K562 (cell line): ENCODE measurements around the gene TMEM270. TPM values are rescaled to one million over a fixed set of nuclear protein-coding genes. Genes with fewer than 3 reads are reported as not detected.

Experiments used
- ATAC-seq: fragments of 200-7000 bp; cut with Tn5 transposase; 3 replicates; pipeline ENCODE4 v1.9.1; 2020; ENCODE audit warnings: moderate library complexity
- BruUV-seq: library from RNA; stranded (reverse); fragments of 400-500 nt; replicated peaks from 2 replicates; lab custom pipeline; 2021; lab: Mats Ljungman, UMichigan
- CTCF ChIA-PET: fragments of 300-600 bp; formaldehyde crosslinking; extraction: SDS; loops from one replicate; lab custom pipeline; 2021; ENCODE audit warnings: low intra/inter-chr PET ratio; lab: Yijun Ruan, JAX
- POLR2A ChIA-PET: fragments of 300-600, 350-650 bp; sonication (Branson Sonifier 250); formaldehyde crosslinking; extraction: SDS; loops from one replicate; lab custom pipeline; 2021; ENCODE audit warnings: antibody characterized with exemption, inconsistent platforms; lab: Yijun Ruan, JAX
- DNase-seq, 4 experiments: peaks; one replicate each; pipeline versions ENCODE4 v3.0.0 to v3.0.0-alpha.2; 2011 to 2018; ENCODE audit warnings: low spot score in 3 of 4, mixed read lengths in 3 of 4; ENCODE audit errors: extremely low read depth in 1 of 4
- FAIRE-seq: peaks from 2 replicates; lab custom pipeline; 2011; peaks lifted over from hg19 to GRCh38; lab: Jason Lieb, UNC
- H2AFZ ChIP-seq: 2 replicates; pipeline ENCODE4 v1.6.0; 2011; ENCODE audit warnings: low read depth, low read length, control low read depth, inconsistent platforms
- H3K27ac ChIP-seq: fragments of 200-600 bp; 3 replicates; pipeline ENCODE4 v1.8.0; 2011; ENCODE audit warnings: low read depth, mild to moderate bottlenecking, control low read depth, inconsistent platforms, low read length, moderate library complexity, mixed read lengths; ENCODE audit errors: extremely low read depth
- H3K27me3 ChIP-seq, 2 experiments: fragments of 300-600 bp in 1 of 2; 2 replicates in 1 of 2; 3 replicates in 1 of 2; pipeline versions ENCODE4 v1.6.0 to v1.8.0; 2011; ENCODE audit warnings: inconsistent platforms in 2 of 2, low read length in 2 of 2, mild to moderate bottlenecking in 1 of 2, mixed read lengths in 1 of 2, moderate library complexity in 1 of 2; ENCODE audit not compliant: control insufficient read depth in 2 of 2, insufficient read depth in 2 of 2
- H3K36me3 ChIP-seq: fragments of 300-600 bp; 3 replicates; pipeline ENCODE4 v1.8.0; 2011; ENCODE audit warnings: mild to moderate bottlenecking, low read length, inconsistent platforms; ENCODE audit not compliant: control insufficient read depth, insufficient read depth
- H3K4me1 ChIP-seq, 2 experiments: fragments of 200-600 bp in 1 of 2; replicated peaks in 1 of 2; 2 replicates in 1 of 2; 3 replicates in 1 of 2; pipeline versions ENCODE4 v1.5.1 to v1.8.0; 2011; ENCODE audit warnings: inconsistent platforms in 2 of 2, low read length in 2 of 2, mild to moderate bottlenecking in 1 of 2, mixed read lengths in 1 of 2, moderate library complexity in 1 of 2; ENCODE audit not compliant: control insufficient read depth in 2 of 2, insufficient read depth in 2 of 2
- H3K4me2 ChIP-seq: 2 replicates; pipeline ENCODE4 v1.6.1; 2011; ENCODE audit warnings: low read length, control low read depth, inconsistent platforms, mixed read lengths; ENCODE audit not compliant: insufficient read depth
- H3K4me3 ChIP-seq: fragments of 200-600 bp; sonication (generic), shearing (Covaris generic); 2 replicates; pipeline ENCODE4 v1.5.1; 2016; ENCODE audit warnings: control low read depth, inconsistent platforms
- H3K79me2 ChIP-seq: fragments of 200-600 bp; 3 replicates; pipeline ENCODE4 v1.8.0; 2011; ENCODE audit warnings: low read length, inconsistent platforms; ENCODE audit not compliant: control insufficient read depth, insufficient read depth
- H3K9ac ChIP-seq, 2 experiments: 2 replicates each; pipeline versions ENCODE4 v1.6.0 to v1.6.1; 2011; ENCODE audit warnings: low read depth in 2 of 2, low read length in 2 of 2, control low read depth in 1 of 2, inconsistent platforms in 1 of 2, mild to moderate bottlenecking in 1 of 2, mixed read lengths in 1 of 2; ENCODE audit not compliant: insufficient read depth in 1 of 2
- H3K9me1 ChIP-seq: one replicate; pipeline ENCODE4 v1.6.0; 2011; ENCODE audit warnings: inconsistent platforms, mild to moderate bottlenecking, low read length, moderate library complexity; ENCODE audit not compliant: control insufficient read depth, insufficient read depth
- H3K9me3 ChIP-seq: replicated peaks from 2 replicates; pipeline ENCODE4 v1.5.1; 2011; ENCODE audit warnings: low read depth, low read length, inconsistent platforms; ENCODE audit not compliant: control insufficient read depth, insufficient read depth
- H4K20me1 ChIP-seq: replicated peaks from 2 replicates; pipeline ENCODE4 v1.6.1; 2011; ENCODE audit warnings: low read length, inconsistent platforms, mixed read lengths; ENCODE audit not compliant: control insufficient read depth, insufficient read depth
- RFX7 ChIP-seq: fragments of 250-450 bp; sonication (Bioruptor Pico); IDR thresholded peaks from 2 replicates; pipeline ENCODE4 v1.5.1; 2021; ENCODE audit warnings: mild to moderate bottlenecking
- ZBTB7A ChIP-seq: IDR thresholded peaks from 2 replicates; pipeline ENCODE4 v1.6.1; 2011; ENCODE audit warnings: low read depth, mild to moderate bottlenecking, low read length, moderate library complexity, borderline replicate concordance; ENCODE audit not compliant: control insufficient read depth
- WGBS: fragments of 100-300 bp; shearing (Covaris generic); methylation state at CpG from one replicate; pipeline ENCODE4 v1.1.6; 2016; ENCODE audit warnings: low coverage, mixed read lengths; ENCODE audit not compliant: insufficient coverage; ENCODE audit errors: missing lambda C conversion rate; 5-methylcytosine and 5-hydroxymethylcytosine counted together
- in situ Hi-C: fragments of 300-500 bp; cut with MboI; formaldehyde crosslinking; loops from 4 replicates; pipeline ENCODE4 v1.15.0; 2018; ENCODE audit warnings: inconsistent platforms, mixed read lengths
- intact Hi-C: fragments of 100-400 bp; cut with micrococcal nuclease; formaldehyde crosslinking; loops from 2 replicates; pipeline ENCODE4 v1.14.2; 2022
- polyA plus RNA-seq, 8 experiments: library from polyadenylated mRNA; depleted of rRNA in 4 of 8; stranded (reverse) in 5 of 8; unstranded in 3 of 8; fragments of >200 nt; fragmentation: Nextera tagmentation in 2 of 8; fragmentation: Illumina TruSeq in 1 of 8; extraction: Ambion mirVana in 2 of 8; extraction: Trizol in 1 of 8; gene quantifications; 2 replicates each; pipeline versions ENCODE4 v1.2.1 to v1.2.3, GENCODE V29; 2011 to 2014; ENCODE audit warnings: inconsistent platforms in 1 of 8, missing spikeins in 1 of 8
- total RNA-seq, 7 experiments: library from RNA; depleted of rRNA in 6 of 7; stranded (reverse); fragments of >200 nt in 6 of 7; fragmentation: Illumina TruSeq in 2 of 7; extraction: Trizol in 2 of 7; gene quantifications; 2 replicates each; pipeline versions ENCODE4 v1.2.1 to v1.2.3, GENCODE V29; 2011 to 2021; ENCODE audit warnings: low replicate concordance in 1 of 7

Gene TMEM270
- total and polyA plus RNA-seq, 9 of the 15 experiments (the other 6 are each of a cell fraction or from before 2014, with no cell fraction given): not detected

GRCh38 chr7:73901823-73902597 lies 41.1 kb downstream of the TMEM270 start:
- ATAC-seq (no peak), DNase-seq (no peak), FAIRE-seq (no peak)
- BruUV-seq: no TSS peak
- ChIA-PET CTCF (no interaction called here), POLR2A (interaction anchor here (0.6 to 1.0 kb wide), 4 partner anchors 15 to 78 kb away, joined by 3 read pairs; no protein-coding TSS in a partner anchor)
- in situ Hi-C loops (no loop called here), intact Hi-C loops (no loop called here)
- Histone ChIP-seq H3K27ac (no peak overlapping the region), H3K4me1 (peaks cover 0 to 9% of the 10 kb centered on the region in 2 experiments; a peak in 2 of 5 replicates), H3K36me3 (no peaks in the 10 kb centered on the region), H2AFZ (no peak overlapping the region), H3K9ac (no peak overlapping the region), H4K20me1 (0 out of 2 replicates have a peak, but pooled peaks cover 5% of the 10 kb centered on the region), H3K9me1 (no peaks in the 10 kb centered on the region), H3K9me3 (no peaks in the 10 kb centered on the region), H3K4me2 (no peak overlapping the region), H3K4me3 (no peak overlapping the region), H3K79me2 (no peaks in the 10 kb centered on the region), H3K27me3 (peaks cover 0 to 41% of the 10 kb centered on the region in 2 experiments; a peak in 2 of 5 replicates)
- 22% methylated on average over 12 of the region's 15 CpGs for WGBS
- no peak for TF ChIP-seq RFX7 (CRISPR knock-in tag)
- 0 out of 2 replicates have a peak, but pooled peaks have one; percentile 28 for TF ChIP-seq ZBTB7A
